ENCODE data around the gene UTS2B. TPM values are rescaled to one million over a fixed set of nuclear protein-coding genes. Genes with fewer than 3 reads are reported as not detected.
A peak's percentile ranks its signal among the peaks of the same experiment; 100 is the strongest.

Gene UTS2B
- total RNA-seq, 1 donor from 2014 or later: 0.15 TPM

DNA sequence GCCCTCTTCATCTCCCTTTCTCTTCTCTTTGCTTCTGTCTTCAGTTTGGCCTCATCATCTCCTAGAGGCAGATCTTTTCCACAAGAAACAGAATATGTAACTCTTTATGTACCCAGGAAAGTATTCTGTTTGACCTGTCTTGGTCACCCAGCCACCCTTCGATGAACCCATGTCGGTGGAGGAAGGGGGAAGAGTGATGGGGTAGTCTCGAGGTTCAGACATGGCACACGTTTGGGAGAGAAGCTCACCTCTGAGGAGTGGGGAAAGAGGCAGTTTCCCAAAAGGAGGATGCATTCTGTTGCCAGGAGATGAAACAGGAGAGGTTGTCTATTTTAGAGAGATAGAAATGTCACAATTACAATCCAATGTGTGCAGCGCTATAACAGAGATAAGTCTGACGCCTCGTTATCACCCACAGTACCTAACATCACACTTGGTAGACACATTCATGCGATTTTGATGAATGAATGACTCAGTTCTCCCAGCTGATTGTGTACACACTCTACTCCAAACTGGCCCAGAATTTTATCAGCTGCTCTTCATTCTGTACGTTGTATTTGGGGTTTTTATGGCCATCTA, 1.9 kb downstream of the UTS2B start:
- ATAC-seq (no peak), DNase-seq (ENCODE audit: low spot score) (no peak)

DNA sequence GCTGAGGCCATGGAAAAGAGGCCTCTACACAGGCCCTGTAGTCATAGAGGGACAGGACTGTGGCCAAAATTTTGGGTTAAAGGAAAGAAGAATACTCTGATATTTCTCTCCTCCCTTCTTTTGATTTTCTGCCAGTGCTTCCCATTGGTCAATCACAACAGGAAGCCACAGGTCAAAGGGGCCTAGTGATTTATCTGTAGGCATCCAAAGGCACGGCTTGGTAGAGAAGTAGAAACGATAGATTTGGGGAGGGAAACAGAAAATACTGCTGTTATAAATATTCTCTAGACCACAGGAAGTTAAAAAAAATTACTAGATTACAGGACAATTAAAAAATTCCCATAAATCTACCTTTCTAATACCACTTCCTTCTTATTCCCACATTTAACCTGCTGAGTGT, 2.8 kb downstream of the UTS2B start:
- DNase-seq (ENCODE audit: low spot score) (no peak), ATAC-seq (no peak)

- ATAC-seq (no peak), DNase-seq (ENCODE audit: low spot score) (no peak)
These were observed 5.4 kb downstream of the UTS2B start for GRCh38 chr3:191324936-191325335.

DNA sequence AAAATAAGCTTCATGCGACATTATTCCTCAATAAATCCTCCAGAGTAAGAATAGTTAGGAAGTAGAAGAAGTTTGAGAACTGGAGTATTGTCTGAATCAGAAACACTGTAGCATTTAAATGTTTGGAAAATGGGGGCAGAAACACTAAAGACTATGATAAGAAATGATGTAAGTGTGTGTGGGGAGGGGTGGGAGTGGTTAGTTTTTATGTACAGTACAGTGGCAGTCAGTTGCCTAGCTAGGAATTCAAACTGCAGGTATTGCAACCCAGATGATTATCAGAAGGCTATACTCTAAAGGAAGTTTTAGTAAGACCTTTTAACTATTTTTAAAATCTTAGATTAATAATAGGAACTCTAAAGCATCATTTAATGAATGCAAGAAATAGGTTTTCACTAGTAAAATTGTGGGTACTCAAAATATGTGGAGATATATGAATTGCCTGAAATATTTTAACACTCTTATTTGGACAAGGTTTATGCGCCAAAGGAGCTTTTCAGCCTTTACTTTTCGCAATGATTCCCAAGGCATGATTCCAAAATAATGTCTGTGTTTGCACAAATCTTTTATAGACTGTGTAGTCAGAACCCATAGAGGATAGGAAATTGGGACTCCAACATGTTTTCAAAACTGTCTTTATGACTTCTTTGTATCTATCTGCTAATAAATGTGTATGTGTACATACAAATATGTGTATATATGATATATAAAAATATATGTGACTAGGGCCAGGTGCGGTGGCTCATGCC, 9.1 kb downstream of the UTS2B start:
- ATAC-seq: peak; percentile 71

GRCh38 chr3:191320316-191320715, 10.0 kb downstream of the UTS2B start:
- no peak for ATAC-seq
- no peak for DNase-seq (ENCODE audit: low spot score)

More for the DNA sequence above, 9.1 kb downstream of the UTS2B start:
- DNase-seq (ENCODE audit: low spot score): no peak

DNA sequence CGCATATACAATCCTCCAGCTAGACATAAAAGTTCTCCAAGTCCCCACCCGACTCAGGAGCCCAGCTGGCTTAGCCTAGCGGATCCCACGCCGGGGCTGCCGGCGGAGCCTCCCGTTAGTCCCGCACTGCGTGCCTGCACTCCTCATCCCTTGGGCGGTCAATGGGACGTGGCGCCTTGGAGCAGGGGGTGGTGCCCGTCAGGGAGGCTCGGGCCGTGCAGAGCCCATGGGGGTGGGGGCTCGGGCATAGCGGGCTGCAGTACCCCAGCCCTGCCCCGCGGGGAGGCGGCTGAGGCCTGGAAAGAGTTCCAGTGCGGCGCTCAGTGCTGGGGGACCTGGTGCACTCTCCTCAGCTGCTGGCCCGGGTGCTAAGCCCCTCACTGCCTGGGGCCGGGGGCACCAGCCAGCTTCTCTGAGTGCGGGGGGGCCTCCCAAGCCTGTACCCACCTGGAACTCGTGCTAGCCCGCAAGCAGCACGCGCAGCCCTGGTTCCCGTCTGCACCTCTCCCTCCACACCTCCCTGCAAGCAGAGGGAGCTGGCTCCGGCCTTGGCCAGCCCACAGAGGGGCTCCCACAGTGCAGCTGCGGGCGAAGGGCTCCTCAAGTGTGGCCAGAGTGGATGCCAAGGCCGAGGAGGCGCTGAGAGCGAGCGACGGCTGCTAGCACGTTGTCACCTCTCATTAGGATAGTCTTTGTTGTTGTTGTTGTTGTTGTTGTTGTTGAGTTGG, 13.3 kb downstream of the UTS2B start:
- ATAC-seq (no peak), DNase-seq (ENCODE audit: low spot score) (no peak)

- peak; percentile 76 for ATAC-seq
- DNase-seq (ENCODE audit: low spot score): no peak
These were observed 16.1 kb downstream of the UTS2B start for GRCh38 chr3:191314109-191314728.

DNA sequence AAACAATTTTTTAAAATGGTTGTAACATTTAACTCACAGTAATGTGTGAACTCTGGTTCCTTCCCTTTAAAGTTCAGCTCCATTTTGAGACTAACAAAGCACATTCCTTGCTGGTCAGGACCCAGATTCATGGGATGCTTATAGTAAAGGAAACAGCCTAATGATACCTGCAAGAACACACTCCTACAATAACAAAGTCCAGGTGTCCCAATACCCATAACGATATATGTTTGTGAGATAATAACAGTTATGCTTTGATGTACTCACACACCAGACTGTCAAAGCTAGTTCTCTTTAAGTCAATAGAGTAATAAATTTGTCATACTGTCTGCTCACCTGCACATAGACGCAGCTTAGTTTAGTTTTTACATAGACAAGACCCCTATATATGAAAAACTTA, 17.0 kb downstream of the UTS2B start:
- ATAC-seq (no peak), DNase-seq (ENCODE audit: low spot score) (no peak)

- DNase-seq (ENCODE audit: low spot score) (no peak), ATAC-seq (peak; percentile 86)
These were observed 23.0 kb downstream of the UTS2B start for GRCh38 chr3:191307341-191307740.

- no peak for ATAC-seq
- DNase-seq (ENCODE audit: low spot score): no peak
These were observed 23.9 kb downstream of the UTS2B start for GRCh38 chr3:191306428-191306827.

- ATAC-seq (no peak), DNase-seq (ENCODE audit: low spot score) (no peak)
These were observed 26.7 kb downstream of the UTS2B start for GRCh38 chr3:191303596-191303995.

GRCh38 chr3:191302451-191302850, 27.9 kb downstream of the UTS2B start:
- ATAC-seq: no peak
- no peak for DNase-seq (ENCODE audit: low spot score)

DNA sequence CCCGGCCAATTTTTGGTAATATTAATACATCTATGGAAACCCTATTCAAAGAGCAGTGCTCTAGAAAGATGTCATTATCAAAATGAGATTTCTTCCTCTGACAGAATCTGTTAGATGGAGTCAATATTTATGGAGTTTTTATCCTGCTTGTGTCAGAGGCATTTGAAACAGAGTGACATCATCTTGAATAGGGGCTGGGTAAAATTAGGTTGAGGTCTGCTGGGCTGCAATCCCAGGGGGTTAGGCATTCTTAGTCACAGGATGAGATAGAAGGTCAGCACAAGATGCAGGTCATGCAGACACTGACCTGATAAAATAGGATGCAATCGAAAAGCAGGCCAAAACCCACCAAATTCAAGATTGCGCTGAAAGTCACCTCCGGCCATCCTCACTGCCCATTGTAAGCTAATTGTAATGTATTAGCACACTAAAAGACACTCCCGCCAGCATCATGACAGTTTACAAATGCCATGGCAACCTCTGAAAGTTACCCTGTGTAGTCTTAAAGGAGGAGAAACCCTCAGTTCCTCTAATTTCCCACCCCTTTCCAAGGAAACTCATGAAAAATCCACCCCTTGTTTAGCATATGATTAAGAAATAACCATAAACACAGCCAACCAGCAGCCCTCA, 28.4 kb downstream of the UTS2B start:
- ATAC-seq: no peak
- DNase-seq (ENCODE audit: low spot score): no peak

DNA sequence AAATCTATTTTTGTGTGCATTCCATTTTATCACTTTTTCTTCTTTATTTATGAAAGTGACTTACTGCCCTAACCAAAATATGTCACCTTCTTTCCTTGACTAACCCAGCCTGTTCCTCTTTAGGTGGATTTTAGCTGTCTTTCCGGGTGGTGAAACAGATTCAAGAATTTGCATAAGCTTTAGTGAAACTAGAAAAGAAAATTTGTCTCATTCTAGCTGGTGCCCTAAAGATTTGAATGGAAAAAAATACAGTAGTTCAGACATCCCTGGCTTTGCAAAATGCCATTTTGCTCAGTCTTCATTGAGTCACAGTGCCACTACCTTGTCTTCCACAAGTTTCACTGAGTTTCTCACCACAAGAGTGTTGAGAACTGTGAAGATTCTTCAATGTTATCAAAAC, 29.3 kb downstream of the UTS2B start:
- DNase-seq (ENCODE audit: low spot score) (no peak), ATAC-seq (no peak)

- ATAC-seq (no peak), DNase-seq (ENCODE audit: low spot score) (no peak)
These were observed 29.9 kb downstream of the UTS2B start for GRCh38 chr3:191300422-191300821.

DNA sequence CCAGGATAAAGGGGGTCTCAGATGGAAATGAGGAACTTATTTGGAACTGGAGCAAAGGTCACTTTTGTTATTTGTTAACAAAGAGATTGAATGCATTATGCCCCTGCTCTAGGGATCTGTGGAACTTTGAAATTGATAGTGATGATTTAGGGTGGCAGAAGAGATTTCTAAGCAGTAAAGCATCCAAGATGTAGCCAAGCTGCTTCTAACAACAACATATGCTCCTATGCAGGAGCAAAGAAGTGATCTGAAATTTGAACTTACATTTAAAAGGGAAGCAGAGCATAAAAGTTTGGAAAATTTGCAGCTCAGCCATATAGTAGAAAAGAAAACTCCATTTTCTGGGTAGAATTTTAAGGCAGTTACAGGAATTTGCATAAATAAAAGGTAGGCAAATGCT, 31.5 kb downstream of the UTS2B start:
- DNase-seq (ENCODE audit: low spot score) (no peak), ATAC-seq (no peak)

DNA sequence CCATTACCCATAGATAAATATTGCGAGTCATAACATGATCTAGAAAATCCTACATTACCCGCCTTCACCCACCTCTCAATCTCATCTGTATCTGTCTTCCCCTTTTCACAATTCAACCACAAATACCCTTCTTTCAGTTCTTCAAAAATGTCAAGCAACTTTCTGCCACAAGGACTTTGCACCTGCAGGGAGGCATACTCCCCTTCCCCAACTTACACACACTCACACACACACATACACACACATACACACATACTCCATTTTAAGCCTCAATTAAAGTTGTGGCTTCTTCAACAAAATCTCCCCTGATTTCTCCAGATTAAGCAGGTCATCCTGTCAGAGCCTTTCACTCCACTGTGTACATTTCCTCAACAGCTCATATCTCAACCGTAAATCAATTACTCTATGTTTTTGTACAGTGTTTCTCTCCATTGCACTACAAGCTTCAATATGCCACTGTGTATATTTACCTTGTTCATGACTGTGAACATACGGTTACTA, 34.2 kb downstream of the UTS2B start:
- DNase-seq (ENCODE audit: low spot score) (no peak), ATAC-seq (no peak)

DNA sequence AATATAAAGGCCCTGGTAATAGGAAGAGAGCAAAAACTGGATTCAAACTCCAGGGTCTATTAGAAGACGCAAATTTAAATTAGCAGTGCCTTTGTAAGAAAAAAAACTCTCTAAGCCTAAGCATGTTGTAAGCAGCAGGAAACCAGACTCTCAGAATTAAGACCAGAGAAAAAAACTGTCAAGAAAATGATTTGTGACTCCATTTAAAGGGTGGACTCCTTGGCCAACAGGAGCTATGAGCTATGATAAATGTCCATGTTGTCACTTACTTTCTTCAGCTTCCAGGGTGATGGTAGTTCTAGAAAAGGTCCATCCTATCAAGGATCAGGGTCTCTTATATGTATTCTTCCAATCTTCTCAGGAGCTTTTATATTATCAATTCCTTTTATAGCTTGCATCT, 36.0 kb downstream of the UTS2B start:
- ATAC-seq: no peak
- no peak for DNase-seq (ENCODE audit: low spot score)

DNA sequence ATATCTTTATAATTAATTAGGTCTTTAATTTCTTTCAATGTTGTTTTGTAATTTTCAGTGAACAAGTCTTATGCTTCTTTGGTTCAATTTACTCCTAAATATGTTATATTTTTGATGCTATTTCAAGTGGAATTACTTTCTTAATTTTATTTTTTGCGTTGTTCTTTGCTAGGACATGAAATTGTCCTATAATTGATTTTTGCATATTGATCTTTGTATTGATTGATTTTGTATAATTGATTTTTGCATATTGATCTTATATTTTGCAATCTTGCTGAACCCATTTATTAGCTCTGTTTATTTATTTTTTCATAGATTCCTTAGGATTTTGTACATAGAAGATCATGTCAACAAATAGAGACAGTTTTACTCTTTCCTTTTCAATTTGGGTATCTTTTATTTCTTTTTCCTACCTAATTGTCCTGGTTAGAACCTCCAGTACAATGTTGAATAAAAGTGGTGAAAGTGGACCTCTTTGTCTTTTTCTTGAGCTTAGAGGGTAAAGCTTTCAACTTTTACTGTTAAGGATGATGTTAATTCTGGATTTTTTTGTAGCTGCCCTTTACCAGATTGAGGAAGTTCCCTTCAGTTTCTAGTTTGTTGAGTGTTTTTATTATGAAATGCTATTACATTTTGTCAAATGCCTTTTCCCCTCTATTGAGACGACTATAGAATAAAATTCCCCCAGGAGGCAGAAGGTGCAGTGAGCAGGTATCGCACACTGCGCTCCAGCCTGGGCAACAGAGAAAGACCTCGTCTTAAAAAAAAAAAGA, 37.9 kb downstream of the UTS2B start:
- no peak for ATAC-seq
- DNase-seq (ENCODE audit: low spot score): no peak

GRCh38 chr3:191290311-191291025, 39.9 kb downstream of the UTS2B start:
- DNase-seq (ENCODE audit: low spot score) (no peak), ATAC-seq (no peak)

Measured in left lobe of liver (tissue), 2 donors.